Heart right ventricle (tissue), 16 donors: ENCODE data around the gene PADI4. TPM values are rescaled to one million over a fixed set of nuclear protein-coding genes. Genes with fewer than 3 reads are reported as not detected.

Experiments
- ATAC-seq, 8 donors: fragments of 200-7000 bp; cut with Tn5 transposase; one replicate each; pipeline ENCODE4 v1.9.1; 2020; ENCODE audit warnings: mild to moderate bottlenecking in 8 of 8, moderate library complexity in 8 of 8, moderate number of reproducible peaks in 1 of 8
- DNase-seq, 2 donors: peaks; one replicate each; pipeline ENCODE4 v3.0.0-alpha.2; 2020
- H3K27ac ChIP-seq, 10 donors: fragments of 200-600 bp; sonication (generic) in 2 of 10; one replicate each; pipeline versions ENCODE4 v1.5.0 to v1.8.0; 2020 to 2022; ENCODE audit warnings: mild to moderate bottlenecking in 3 of 10
- H3K27me3 ChIP-seq, 7 donors: fragments of 200-600 bp; one replicate each; pipeline ENCODE4 v1.8.0; 2021 to 2022; ENCODE audit warnings: mild to moderate bottlenecking in 2 of 7
- H3K36me3 ChIP-seq, 9 donors: fragments of 200-600 bp; sonication (generic) in 1 of 9; one replicate each; pipeline versions ENCODE4 v1.5.0 to v1.8.0; 2020 to 2022; ENCODE audit warnings: mild to moderate bottlenecking in 2 of 9
- H3K4me1 ChIP-seq, 9 donors: fragments of 200-600 bp; sonication (generic) in 1 of 9; one replicate each; pipeline versions ENCODE4 v1.5.0 to v1.8.0; 2020 to 2022; ENCODE audit warnings: mild to moderate bottlenecking in 4 of 9
- H3K4me3 ChIP-seq, 10 donors: fragments of 200-600 bp; sonication (generic) in 2 of 10; one replicate each; pipeline versions ENCODE4 v1.5.0 to v1.8.0; 2020 to 2022; ENCODE audit warnings: mild to moderate bottlenecking in 7 of 10, moderate library complexity in 2 of 10
- H3K9me3 ChIP-seq, 11 donors: fragments of 200-600 bp in 10 of 11; sonication (generic) in 2 of 11; one replicate each; pipeline versions ENCODE4 v1.5.0 to v1.8.0; 2013 to 2022; ENCODE audit warnings: mild to moderate bottlenecking in 2 of 11, control low read depth in 1 of 11, moderate library complexity in 1 of 11
- WGBS, 2 donors: extraction: QIAGEN DNeasy Blood & Tissue Kit; methylation state at CpG; one replicate each; pipeline ENCODE4 v1.1.7; 2013; ENCODE audit warnings: inconsistent platforms in 1 of 2; 5-methylcytosine and 5-hydroxymethylcytosine counted together
- intact Hi-C, 10 donors: fragments of 100-400 bp; cut with DNase I; formaldehyde crosslinking; loops; one replicate each; pipeline versions ENCODE4 v1.11.1 to v1.14.2; 2022
- polyA plus RNA-seq, 2 donors: library from polyadenylated mRNA; stranded (reverse); fragments of 200-250 nt; gene quantifications; one replicate each; pipeline ENCODE4 v1.2.3, GENCODE V29; 2013
- total RNA-seq, 10 donors: library from RNA; stranded (reverse); fragmentation: NEBNext Ultra II Directional in 3 of 10; extraction: Animal tissue kit (Norgen Biotek cat#: 25700) in 3 of 10; gene quantifications; one replicate each; pipeline versions ENCODE4 v1.2.1 to v1.2.4, GENCODE V29; 2021 to 2023
- TF ChIP-seq, protein P1 (sequence below), 9 donors: fragments of 200-600 bp; sonication (generic) in 2 of 9; IDR thresholded peaks; one replicate each; pipeline versions ENCODE4 v1.5.0 to v1.8.0; 2021 to 2022; ENCODE audit warnings: antibody characterized with exemption in 9 of 9, mild to moderate bottlenecking in 5 of 9, moderate library complexity in 1 of 9
- donor health status: Arrhythmogenic right ventricular cardiomyopathy.
- donor health status: ischemic (EF 13 %, LVEDD 7.1; RV severe dilation, severe dysfunction).
- donor health status: healthy with polysubstance abuse.
- donor health status: DM: no; HTN: yes; CAD: no.
- donor health status: DM: no; HTN: no; CAD: no.
- donor health status: ischemic (EF 25% LVEDD 6.9; RV normal size, moderate dysfunction).
- donor health status: ischemic (EF 25% LVEDD 5.7; RV mildly dilated, moderate dysfunction).
- donor health status: healthy.
- donor health status: DM: yes; HTN: yes; CAD: no.
- donor health status: Ischemic cardiomyopathy.
- donor health status: ischemic (EF 35%, LVEDD 5.7; RV mildly dilated, moderate dysfunction).
- donor health status: nonischemic (EF 11% LVEDD 7.7; RV severe dilation, severe dysfunction).
- donor health status: DM: yes; HTN: yes; CAD: no.
- donor health status: PGD.
- donor health status: ischemic (EF 29% LVEDD 5.4; RV normal size, mild dysfunction).
- donor health status: nonischemic (EF 23%, LVEDD 6.1; RV moderate dilation, normal function).

PADI4 gene
- total and polyA plus RNA-seq, 12 donors: 0.06 to 3.0 (median 0.61) TPM; not detected in 2

- peaks cover 0 to 9% (median 0%) of the 10 kb centered on the region in 9 donors for H3K36me3 ChIP-seq
- TF ChIP-seq, protein P1, sequence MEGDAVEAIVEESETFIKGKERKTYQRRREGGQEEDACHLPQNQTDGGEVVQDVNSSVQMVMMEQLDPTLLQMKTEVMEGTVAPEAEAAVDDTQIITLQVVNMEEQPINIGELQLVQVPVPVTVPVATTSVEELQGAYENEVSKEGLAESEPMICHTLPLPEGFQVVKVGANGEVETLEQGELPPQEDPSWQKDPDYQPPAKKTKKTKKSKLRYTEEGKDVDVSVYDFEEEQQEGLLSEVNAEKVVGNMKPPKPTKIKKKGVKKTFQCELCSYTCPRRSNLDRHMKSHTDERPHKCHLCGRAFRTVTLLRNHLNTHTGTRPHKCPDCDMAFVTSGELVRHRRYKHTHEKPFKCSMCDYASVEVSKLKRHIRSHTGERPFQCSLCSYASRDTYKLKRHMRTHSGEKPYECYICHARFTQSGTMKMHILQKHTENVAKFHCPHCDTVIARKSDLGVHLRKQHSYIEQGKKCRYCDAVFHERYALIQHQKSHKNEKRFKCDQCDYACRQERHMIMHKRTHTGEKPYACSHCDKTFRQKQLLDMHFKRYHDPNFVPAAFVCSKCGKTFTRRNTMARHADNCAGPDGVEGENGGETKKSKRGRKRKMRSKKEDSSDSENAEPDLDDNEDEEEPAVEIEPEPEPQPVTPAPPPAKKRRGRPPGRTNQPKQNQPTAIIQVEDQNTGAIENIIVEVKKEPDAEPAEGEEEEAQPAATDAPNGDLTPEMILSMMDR (IDR thresholded peaks at IDR 0.05): no peak
- intact Hi-C loops: loop anchor here in 5 of 10 donors (10.0 kb wide), 2 partner anchors 277 to 337 kb away; no protein-coding TSS in a partner anchor
- no peak overlapping the region for H3K4me3 ChIP-seq
- 54 to 56% methylated on average over 4 of the region's 4 CpGs for WGBS, 2 donors
- no peak for DNase-seq
- H3K4me1 ChIP-seq: no peaks in the 10 kb centered on the region
- peaks cover 0 to 5% (median 0%) of the 10 kb centered on the region in 7 donors for H3K27me3 ChIP-seq
- no peaks in the 10 kb centered on the region for H3K9me3 ChIP-seq
- no peak for ATAC-seq
- H3K27ac ChIP-seq: no peak overlapping the region
These were observed 93.8 kb downstream of the PADI4 start for GRCh38 chr1:17401841-17402240.

DNA sequence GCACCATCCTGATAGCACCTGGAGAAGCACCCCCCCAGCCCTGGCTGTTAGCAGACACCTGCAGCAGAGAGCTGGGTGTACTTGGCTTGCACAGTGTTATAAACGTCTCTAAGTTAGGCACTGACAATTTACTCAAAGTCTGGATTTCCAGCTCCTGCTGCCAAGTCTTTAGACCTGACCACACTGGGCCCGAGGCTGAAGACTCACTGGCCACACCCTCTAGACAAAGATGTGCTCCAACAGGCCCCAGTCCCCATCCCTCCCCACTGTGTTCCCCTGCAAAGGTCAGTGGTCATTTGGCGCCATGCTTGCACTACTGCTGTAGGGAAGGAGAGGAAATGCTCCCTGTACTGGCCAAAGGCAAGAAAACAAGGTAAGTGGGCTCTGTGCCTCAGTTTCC, 95.1 kb downstream of the PADI4 start:
- peaks cover 0 to 22% (median 0%) of the 10 kb centered on the region in 9 donors for H3K36me3 ChIP-seq
- H3K9me3 ChIP-seq: no peaks in the 10 kb centered on the region
- no peak overlapping the region for H3K27ac ChIP-seq
- ATAC-seq (no peak), DNase-seq (no peak)
- TF ChIP-seq, protein P1 (IDR thresholded peaks at IDR 0.05): no peak
- WGBS, 2 donors: 58 to 64% methylated on average over 3 of the region's 3 CpGs
- intact Hi-C loops: loop anchor here in 5 of 10 donors (10.0 kb wide), 2 partner anchors 278 to 338 kb away; no protein-coding TSS in a partner anchor
- no peaks in the 10 kb centered on the region for H3K4me1 ChIP-seq
- no peak overlapping the region for H3K4me3 ChIP-seq
- H3K27me3 ChIP-seq: peaks cover 0 to 5% (median 0%) of the 10 kb centered on the region in 7 donors

DNA sequence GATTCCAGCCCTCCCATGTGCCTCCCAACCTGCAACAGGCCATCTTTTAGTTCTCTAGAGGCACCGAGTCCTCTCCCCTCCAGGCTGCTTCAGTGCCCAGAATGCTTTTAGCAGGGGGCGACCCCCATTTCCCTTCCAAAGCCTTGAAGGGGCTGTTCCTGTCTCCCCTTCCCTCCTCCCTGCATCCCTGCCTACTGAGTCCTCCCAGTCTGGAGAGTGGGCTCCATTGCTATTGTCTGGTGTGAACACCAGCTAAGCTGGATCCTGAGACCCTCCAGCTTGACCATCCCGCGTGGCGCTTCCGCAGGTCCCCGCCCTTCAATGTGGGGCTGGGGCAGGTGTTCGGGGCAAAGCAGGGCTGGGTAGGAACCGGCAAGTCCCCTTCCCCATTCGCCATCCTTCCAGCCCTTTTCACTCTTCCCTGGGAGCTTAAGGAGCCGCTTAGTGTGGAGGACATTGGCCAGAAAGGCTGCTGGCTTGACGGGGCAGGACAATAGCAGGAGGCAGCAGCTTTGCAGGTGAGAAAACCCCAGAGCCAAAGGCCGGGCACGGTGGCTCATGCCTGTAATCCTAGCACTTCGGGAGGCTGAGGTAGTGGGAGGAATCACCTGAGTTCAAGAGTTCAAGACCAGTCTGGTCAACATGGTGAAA, 96.2 kb downstream of the PADI4 start:
- Histone ChIP-seq H3K27ac (no peak overlapping the region), H3K36me3 (peaks cover 0 to 32% (median 7%) of the 10 kb centered on the region in 9 donors), H3K4me3 (no peak overlapping the region), H3K9me3 (no peaks in the 10 kb centered on the region), H3K4me1 (peaks cover 0 to 2% (median 0%) of the 10 kb centered on the region in 9 donors), H3K27me3 (peaks cover 0 to 5% (median 0%) of the 10 kb centered on the region in 7 donors)
- WGBS, 2 donors: 62 to 63% methylated on average over 15 of the region's 15 CpGs
- TF ChIP-seq, protein P1 (IDR thresholded peaks at IDR 0.05): no peak
- ATAC-seq (no peak), DNase-seq (no peak)
- intact Hi-C loops: loop anchor here in 5 of 10 donors (10.0 kb wide), 2 partner anchors 279 to 339 kb away; no protein-coding TSS in a partner anchor

DNA sequence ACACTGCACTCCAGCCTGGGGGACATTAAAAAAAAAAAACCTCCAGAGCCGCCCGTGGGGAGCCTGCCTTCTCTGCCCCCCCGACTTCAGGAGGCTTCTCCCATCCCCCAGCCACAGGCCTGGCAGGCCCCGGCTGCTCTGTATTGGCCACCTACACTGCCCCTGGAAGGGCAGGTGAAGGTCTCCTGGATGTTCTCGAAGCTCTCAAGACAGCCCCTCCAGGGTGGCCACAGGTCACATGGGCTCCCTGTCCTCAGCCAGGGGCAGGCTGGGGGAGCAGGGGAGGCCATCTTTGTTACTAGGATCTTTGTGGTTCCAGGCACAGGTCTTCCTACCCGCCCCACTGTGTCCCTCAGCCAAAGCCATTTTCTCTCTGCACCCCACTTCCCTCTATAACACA, 96.8 kb downstream of the PADI4 start:
- intact Hi-C loops: loop anchor here in 7 of 10 donors (5.0 to 10.0 kb wide), 4 partner anchors 278 to 340 kb away; no protein-coding TSS in a partner anchor
- Histone ChIP-seq H3K27ac (no peak overlapping the region), H3K27me3 (peaks cover 0 to 5% (median 0%) of the 10 kb centered on the region in 7 donors), H3K9me3 (no peaks in the 10 kb centered on the region), H3K4me3 (no peak overlapping the region), H3K36me3 (peaks cover 0 to 39% (median 12%) of the 10 kb centered on the region in 9 donors), H3K4me1 (peaks cover 0 to 8% (median 0%) of the 10 kb centered on the region in 9 donors)
- 69 to 72% methylated on average over 6 of the region's 6 CpGs for WGBS, 2 donors
- TF ChIP-seq, protein P1 (IDR thresholded peaks at IDR 0.05): no peak
- ATAC-seq: no peak
- no peak for DNase-seq
